C4-2B (cell line): ENCODE measurements around the gene AGT.

Experiments used
- CTCF ChIP-seq: fragments of 450-650 bp; conservative IDR thresholded peaks from 2 replicates; pipeline ENCODE4 v1.5.1; 2017; ENCODE audit warnings: mild to moderate bottlenecking
- ZFX ChIP-seq: fragments of 450-650 bp; IDR thresholded peaks from 2 replicates; pipeline ENCODE4 v1.6.1; 2017

GRCh38 chr1:230682882-230683610, 30.9 kb downstream of the AGT start:
- TF ChIP-seq CTCF (no peak), ZFX (no peak)
